SK-N-SH treated with all-trans-retinoic acid at 6 μM for 48 hours (cell line): Measurements from ENCODE around the gene ZCCHC2.

Source experiments
- ARNTL ChIP-seq: fragments of 450-650 bp; formaldehyde crosslinking; IDR thresholded peaks from 2 replicates; pipeline ENCODE4 v1.5.0; 2020; ENCODE audit warnings: low read depth, mild to moderate bottlenecking, moderate library complexity, borderline replicate concordance
- BACH2 ChIP-seq: fragments of 250-450 bp; sonication (Bioruptor Pico); IDR thresholded peaks from 2 replicates; pipeline ENCODE4 v1.9.0; 2021; ENCODE audit warnings: mild to moderate bottlenecking, borderline replicate concordance
- CREB5 ChIP-seq: fragments of 250-450 bp; sonication (Bioruptor Pico); IDR thresholded peaks from 2 replicates; pipeline ENCODE4 v1.5.1; 2020; ENCODE audit warnings: low read depth, mild to moderate bottlenecking, moderate library complexity
- ESRRG ChIP-seq: fragments of 250-450 bp; sonication (Bioruptor Pico); IDR thresholded peaks from 2 replicates; pipeline ENCODE4 v1.6.1; 2021; ENCODE audit warnings: mild to moderate bottlenecking
- GLIS3 ChIP-seq: fragments of 250-450 bp; sonication (Bioruptor Pico); IDR thresholded peaks from 2 replicates; pipeline ENCODE4 v1.5.0; 2020; ENCODE audit warnings: mild to moderate bottlenecking, moderate library complexity
- PATZ1 ChIP-seq: fragments of 250-450 bp; sonication (Bioruptor Pico); IDR thresholded peaks from 2 replicates; pipeline ENCODE4 v1.8.0; 2020; ENCODE audit warnings: mild to moderate bottlenecking, moderate library complexity, borderline replicate concordance
- POU6F1 ChIP-seq: fragments of 250-450 bp; sonication (Bioruptor Pico); IDR thresholded peaks from 2 replicates; pipeline ENCODE4 v1.8.0; 2021; ENCODE audit warnings: low read depth, mild to moderate bottlenecking, moderate library complexity, borderline replicate concordance
- PPARA ChIP-seq: fragments of 250-450 bp; sonication (Bioruptor Pico); IDR thresholded peaks from 2 replicates; pipeline ENCODE4 v1.5.0; 2020; ENCODE audit warnings: mild to moderate bottlenecking, borderline replicate concordance
- SNAI2 ChIP-seq: fragments of 250-450 bp; sonication (Bioruptor Pico); IDR thresholded peaks from 2 replicates; pipeline ENCODE4 v1.5.0; 2020; ENCODE audit warnings: mild to moderate bottlenecking, moderate library complexity
- ZC3H10 ChIP-seq: fragments of 250-450 bp; sonication (Bioruptor Pico); IDR thresholded peaks from 2 replicates; pipeline ENCODE4 v1.5.1; 2021; ENCODE audit warnings: mild to moderate bottlenecking, moderate library complexity
- ZFP30 ChIP-seq: fragments of 450-650 bp; formaldehyde crosslinking; IDR thresholded peaks from 2 replicates; pipeline ENCODE4 v1.5.0; 2022; ENCODE audit warnings: mild to moderate bottlenecking, moderate library complexity
- ZNF565 ChIP-seq: fragments of 450-650 bp; formaldehyde crosslinking; conservative IDR thresholded peaks from 2 replicates; pipeline ENCODE4 v1.5.0; 2020; ENCODE audit warnings: low read depth, mild to moderate bottlenecking, moderate library complexity
- ZNF70 ChIP-seq: fragments of 450-650 bp; formaldehyde crosslinking; IDR thresholded peaks from 2 replicates; pipeline ENCODE4 v1.5.0; 2020; ENCODE audit warnings: mild to moderate bottlenecking, moderate library complexity
- ZNF8 ChIP-seq: fragments of 450-650 bp; formaldehyde crosslinking; IDR thresholded peaks from 2 replicates; pipeline ENCODE4 v1.5.0; 2020; ENCODE audit warnings: mild to moderate bottlenecking, moderate library complexity

- no peak for TF ChIP-seq ZFP30
- no peak for TF ChIP-seq PATZ1 (CRISPR knock-in tag)
- no peak for TF ChIP-seq ZNF565 (CRISPR knock-in tag)
- no peak for TF ChIP-seq ESRRG (CRISPR knock-in tag)
- no peak for TF ChIP-seq ZC3H10 (CRISPR knock-in tag)
- no peak for TF ChIP-seq BACH2 (CRISPR knock-in tag)
- no peak for TF ChIP-seq GLIS3 (CRISPR knock-in tag)
- no peak for TF ChIP-seq SNAI2
- TF ChIP-seq CREB5: no peak
- no peak for TF ChIP-seq ARNTL
- no peak for TF ChIP-seq POU6F1
- TF ChIP-seq ZNF8: no peak
- no peak for TF ChIP-seq PPARA (CRISPR knock-in tag)
- TF ChIP-seq ZNF70 (CRISPR knock-in tag): no peak
These were observed 16.7 kb downstream of the ZCCHC2 start for GRCh38 chr18:62539284-62540165.
